Activated CD4-positive, alpha-beta T cell treated with anti-CD3 and anti-CD28 coated beads for 24 hours (primary cell): ENCODE measurements around the gene VMP1.
"Not testable (repeated sequence)": the region's sequence is repeated elsewhere in the genome, so short reads cannot be mapped to it uniquely, and the experiment has no call there.

Experiments used
- DNase-seq, 2 donors: peaks; one replicate each; pipeline ENCODE4 v3.0.0-alpha.2; 2020; ENCODE audit warnings: low read depth in 2 of 2

VMP1 gene

DNA sequence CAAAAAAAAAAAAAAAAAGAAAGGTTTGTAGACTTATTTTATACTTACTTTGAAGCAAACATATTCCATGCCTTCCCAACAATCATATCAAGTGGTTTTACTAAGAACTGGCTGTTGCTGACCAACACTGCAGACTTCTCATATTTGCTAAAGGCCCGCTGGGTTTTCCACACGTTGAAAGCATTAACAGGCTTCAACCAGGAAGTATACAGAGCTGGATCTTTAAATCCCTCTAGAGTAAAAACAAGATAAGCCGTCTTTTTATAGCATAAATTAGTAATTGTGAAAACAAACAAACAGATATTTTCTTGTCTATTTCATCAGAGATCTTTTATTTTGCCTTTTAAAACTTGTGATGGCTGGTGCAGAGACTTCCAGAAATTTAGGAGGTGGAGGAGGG, 156.2 kb downstream of the VMP1 start:
- DNase-seq, result no peak

- no peak for DNase-seq
Measured at GRCh38 chr17:59869941-59870218, 162.4 kb downstream of the VMP1 start.

DNA sequence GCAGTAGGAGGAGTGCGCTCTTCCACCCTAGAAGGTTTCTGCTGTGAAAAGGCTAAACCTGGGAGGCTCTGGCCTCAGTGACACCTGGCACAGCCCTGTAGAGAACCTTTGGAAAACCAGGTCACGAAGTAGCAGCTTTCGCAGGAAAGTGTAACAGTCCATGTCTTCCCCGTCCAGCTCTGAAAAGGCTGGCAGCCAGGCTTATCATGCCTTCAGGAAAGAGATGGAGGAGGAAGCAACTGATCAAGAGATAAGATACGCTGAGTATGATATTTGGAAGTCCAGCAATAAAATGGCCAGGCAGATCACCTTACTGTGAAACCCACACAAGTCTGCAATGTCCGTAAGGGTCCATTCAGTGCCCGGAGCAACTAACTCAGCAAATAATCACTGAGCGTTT, 163.0 kb downstream of the VMP1 start:
- no peak for DNase-seq

DNA sequence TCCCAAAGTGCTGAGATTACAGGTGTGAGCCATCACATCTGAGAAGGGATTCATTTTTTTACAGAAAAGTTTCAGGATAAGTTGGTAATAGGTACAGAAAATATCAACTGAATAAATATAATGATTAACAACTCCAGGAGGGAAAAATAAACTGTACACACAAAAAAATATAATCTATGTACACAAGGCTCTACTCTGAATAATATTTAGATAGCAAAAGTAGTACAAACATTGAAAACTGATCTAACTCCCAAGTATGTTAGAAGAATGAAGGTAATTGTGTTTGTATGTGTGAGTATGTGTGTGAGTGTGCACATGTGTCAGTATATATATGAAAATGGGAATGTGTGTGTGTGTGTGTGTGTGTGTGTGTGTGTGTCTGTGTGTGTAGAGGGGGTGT, 164.9 kb downstream of the VMP1 start:
- DNase-seq, result no peak

GRCh38 chr17:59873414-59873813, 166.0 kb downstream of the VMP1 start:
- not testable (repeated sequence) for DNase-seq

GRCh38 chr17:59874376-59874775, 166.9 kb downstream of the VMP1 start:
- DNase-seq, result no peak

GRCh38 chr17:59876107-59876506, 168.7 kb downstream of the VMP1 start:
- DNase-seq, result no peak

- DNase-seq, result no peak
Measured at GRCh38 chr17:59877965-59878364, 170.5 kb downstream of the VMP1 start.

DNA sequence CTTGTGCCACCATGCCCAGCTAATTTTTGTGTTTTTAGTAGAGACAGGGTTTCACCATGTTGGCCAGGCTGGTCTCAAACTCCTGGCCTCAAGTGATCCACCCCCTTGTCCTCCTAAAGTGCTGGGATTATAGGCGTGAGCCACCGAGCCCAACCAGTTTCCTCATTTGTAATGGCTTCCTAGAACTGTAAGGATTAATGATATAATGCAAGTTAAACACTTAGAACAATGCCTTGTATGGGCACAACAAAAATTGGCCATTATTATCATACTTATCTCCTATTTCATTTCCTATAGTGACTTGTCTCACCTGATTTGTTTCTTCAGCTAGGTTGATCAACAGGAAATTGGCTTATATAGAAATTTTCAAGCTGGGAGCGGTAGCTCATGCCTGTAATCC, 171.2 kb downstream of the VMP1 start:
- no peak for DNase-seq

DNA sequence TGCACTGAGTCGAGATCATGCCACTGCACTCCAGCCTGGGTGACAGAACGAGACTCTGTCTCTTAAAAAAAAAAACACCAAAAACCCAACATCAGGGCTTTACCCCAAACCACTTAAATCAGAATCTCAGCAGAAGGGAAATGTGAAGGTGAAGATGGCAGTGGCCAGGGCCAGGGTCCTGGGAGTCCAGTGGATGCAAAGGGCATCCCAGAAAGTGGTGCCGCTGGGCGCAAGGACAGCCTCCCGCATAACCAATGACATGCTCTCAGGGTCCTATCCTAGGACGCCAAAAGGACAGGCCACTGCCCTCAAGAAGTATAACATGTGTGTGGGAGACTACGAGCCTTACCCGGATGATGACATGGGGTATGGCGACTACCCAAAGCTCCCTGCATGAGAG, 177.4 kb downstream of the VMP1 start:
- no peak for DNase-seq

- DNase-seq, result no peak
Measured at GRCh38 chr17:59888145-59888750, 180.8 kb downstream of the VMP1 start.

- no peak for DNase-seq
Measured at GRCh38 chr17:59890720-59891119, 183.3 kb downstream of the VMP1 start.
